HL-60 (cell line): ENCODE results near the gene ADAMTS15.

Source experiments
- GABPA ChIP-seq: IDR thresholded peaks from 2 replicates; pipeline ENCODE4 v1.6.1; 2012; ENCODE audit warnings: low read depth
- POLR2AphosphoS5 ChIP-seq: IDR thresholded peaks from 2 replicates; pipeline ENCODE4 v1.6.1; 2012; ENCODE audit warnings: low read depth
- TF ChIP-seq, protein P1 (sequence below): IDR thresholded peaks from 2 replicates; pipeline ENCODE4 v1.6.1; 2012; ENCODE audit warnings: low read depth; ENCODE audit not compliant: insufficient replicate concordance
- TF ChIP-seq, protein P2 (sequence below): IDR thresholded peaks from one replicate; pipeline ENCODE4 v1.5.1; 2011; ENCODE audit warnings: low read length, control low read depth, inconsistent platforms; ENCODE audit not compliant: insufficient read depth

DNA sequence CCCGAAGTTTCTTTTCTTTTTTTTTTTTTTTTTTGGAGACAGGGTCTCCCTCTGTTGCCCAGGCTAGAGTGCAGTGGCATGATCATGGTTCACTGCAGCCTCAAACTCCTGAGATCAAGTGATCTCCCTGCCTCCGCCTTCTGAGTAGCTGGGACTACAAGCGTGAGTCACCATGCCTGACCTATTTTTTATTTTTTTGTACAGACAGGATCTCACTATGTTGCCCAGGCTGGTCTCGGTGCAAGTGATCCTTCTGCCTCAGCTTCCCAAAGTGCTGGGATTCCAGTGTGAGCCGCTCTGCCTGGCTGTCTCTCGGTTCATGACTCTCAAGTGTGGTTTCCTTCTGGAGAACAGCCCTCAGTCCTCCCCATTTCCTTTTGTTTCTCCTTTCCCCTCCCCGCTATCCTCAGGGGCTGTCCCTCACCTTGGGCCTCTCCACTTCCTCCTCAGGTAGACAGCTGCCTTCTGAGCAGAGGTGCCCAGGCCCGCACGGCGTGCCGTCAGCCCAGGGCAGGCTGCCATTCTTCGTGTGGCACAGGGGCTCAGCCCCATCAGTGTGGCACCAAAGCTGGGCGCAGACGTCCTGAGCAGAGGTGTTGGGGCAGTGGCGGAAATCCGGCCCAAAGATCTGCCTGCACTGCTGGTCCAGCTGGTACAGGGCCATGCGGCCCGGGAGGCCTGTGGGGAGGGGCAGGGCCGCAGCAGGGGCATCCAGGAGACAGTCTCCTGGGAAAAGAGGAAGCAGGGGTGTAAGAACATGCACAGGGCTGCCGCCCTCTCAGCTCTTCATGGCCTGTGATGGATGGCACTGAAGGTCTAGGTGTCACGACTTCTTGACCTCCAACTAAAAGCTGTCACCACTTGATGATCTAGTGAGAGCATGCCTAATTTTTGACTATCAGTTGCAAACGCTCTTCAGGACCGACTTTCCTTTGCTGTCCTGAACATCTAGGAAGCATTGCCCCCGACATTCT lies 34.1 kb upstream of the ADAMTS15 start:
- no peak for TF ChIP-seq POLR2AphosphoS5
- TF ChIP-seq, protein P1, sequence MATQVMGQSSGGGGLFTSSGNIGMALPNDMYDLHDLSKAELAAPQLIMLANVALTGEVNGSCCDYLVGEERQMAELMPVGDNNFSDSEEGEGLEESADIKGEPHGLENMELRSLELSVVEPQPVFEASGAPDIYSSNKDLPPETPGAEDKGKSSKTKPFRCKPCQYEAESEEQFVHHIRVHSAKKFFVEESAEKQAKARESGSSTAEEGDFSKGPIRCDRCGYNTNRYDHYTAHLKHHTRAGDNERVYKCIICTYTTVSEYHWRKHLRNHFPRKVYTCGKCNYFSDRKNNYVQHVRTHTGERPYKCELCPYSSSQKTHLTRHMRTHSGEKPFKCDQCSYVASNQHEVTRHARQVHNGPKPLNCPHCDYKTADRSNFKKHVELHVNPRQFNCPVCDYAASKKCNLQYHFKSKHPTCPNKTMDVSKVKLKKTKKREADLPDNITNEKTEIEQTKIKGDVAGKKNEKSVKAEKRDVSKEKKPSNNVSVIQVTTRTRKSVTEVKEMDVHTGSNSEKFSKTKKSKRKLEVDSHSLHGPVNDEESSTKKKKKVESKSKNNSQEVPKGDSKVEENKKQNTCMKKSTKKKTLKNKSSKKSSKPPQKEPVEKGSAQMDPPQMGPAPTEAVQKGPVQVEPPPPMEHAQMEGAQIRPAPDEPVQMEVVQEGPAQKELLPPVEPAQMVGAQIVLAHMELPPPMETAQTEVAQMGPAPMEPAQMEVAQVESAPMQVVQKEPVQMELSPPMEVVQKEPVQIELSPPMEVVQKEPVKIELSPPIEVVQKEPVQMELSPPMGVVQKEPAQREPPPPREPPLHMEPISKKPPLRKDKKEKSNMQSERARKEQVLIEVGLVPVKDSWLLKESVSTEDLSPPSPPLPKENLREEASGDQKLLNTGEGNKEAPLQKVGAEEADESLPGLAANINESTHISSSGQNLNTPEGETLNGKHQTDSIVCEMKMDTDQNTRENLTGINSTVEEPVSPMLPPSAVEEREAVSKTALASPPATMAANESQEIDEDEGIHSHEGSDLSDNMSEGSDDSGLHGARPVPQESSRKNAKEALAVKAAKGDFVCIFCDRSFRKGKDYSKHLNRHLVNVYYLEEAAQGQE = no peak
- TF ChIP-seq, protein P2, sequence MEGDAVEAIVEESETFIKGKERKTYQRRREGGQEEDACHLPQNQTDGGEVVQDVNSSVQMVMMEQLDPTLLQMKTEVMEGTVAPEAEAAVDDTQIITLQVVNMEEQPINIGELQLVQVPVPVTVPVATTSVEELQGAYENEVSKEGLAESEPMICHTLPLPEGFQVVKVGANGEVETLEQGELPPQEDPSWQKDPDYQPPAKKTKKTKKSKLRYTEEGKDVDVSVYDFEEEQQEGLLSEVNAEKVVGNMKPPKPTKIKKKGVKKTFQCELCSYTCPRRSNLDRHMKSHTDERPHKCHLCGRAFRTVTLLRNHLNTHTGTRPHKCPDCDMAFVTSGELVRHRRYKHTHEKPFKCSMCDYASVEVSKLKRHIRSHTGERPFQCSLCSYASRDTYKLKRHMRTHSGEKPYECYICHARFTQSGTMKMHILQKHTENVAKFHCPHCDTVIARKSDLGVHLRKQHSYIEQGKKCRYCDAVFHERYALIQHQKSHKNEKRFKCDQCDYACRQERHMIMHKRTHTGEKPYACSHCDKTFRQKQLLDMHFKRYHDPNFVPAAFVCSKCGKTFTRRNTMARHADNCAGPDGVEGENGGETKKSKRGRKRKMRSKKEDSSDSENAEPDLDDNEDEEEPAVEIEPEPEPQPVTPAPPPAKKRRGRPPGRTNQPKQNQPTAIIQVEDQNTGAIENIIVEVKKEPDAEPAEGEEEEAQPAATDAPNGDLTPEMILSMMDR = no peak
- TF ChIP-seq GABPA = no peak
